SK-N-SH (cell line): ENCODE measurements around the gene SMARCA1. TPM values are rescaled to one million over a fixed set of nuclear protein-coding genes. Genes with fewer than 3 reads are reported as not detected.

Experiments used
- CTCF ChIA-PET: fragments of 300-600, 350-600 bp; formaldehyde crosslinking; extraction: SDS; loops from one replicate; lab custom pipeline; 2021; lab: Yijun Ruan, JAX
- POLR2A ChIA-PET: fragments of 350-600 bp; sonication (Branson Sonifier 250); formaldehyde crosslinking; extraction: SDS; loops from one replicate; lab custom pipeline; 2020; ENCODE audit warnings: antibody characterized with exemption, inconsistent platforms; lab: Yijun Ruan, JAX
- DNase-seq: peaks from one replicate; pipeline ENCODE4 v3.0.0; 2012
- H2AFZ ChIP-seq: fragments of 200-600 bp; sonication (generic); 2 replicates; pipeline ENCODE4 v1.8.1; 2016; ENCODE audit warnings: antibody characterized with exemption, mild to moderate bottlenecking, low read depth
- H3F3A ChIP-seq: fragments of 200-600 bp; sonication (generic); replicated peaks from 2 replicates; pipeline ENCODE3; 2016; ENCODE audit warnings: antibody characterized with exemption, mild to moderate bottlenecking; ENCODE audit not compliant: insufficient read depth
- H3K27ac ChIP-seq, 2 experiments: fragments of 200-500 bp in 1 of 2; fragments of 200-600 bp in 1 of 2; sonication (Bioruptor generic) in 1 of 2; sonication (generic), shearing (Covaris generic) in 1 of 2; 2 replicates each; pipeline versions ENCODE4 v1.5.1 to v1.6.1; 2014 to 2016; ENCODE audit warnings: low read depth in 2 of 2, inconsistent platforms in 1 of 2, low read length in 1 of 2, mild to moderate bottlenecking in 1 of 2, mixed read lengths in 1 of 2
- H3K27me3 ChIP-seq: fragments of 200-600 bp; sonication (generic), shearing (Covaris generic); 2 replicates; pipeline ENCODE4 v1.6.1; 2016; ENCODE audit warnings: mixed run types; ENCODE audit not compliant: insufficient read depth
- H3K36me3 ChIP-seq, 2 experiments: fragments of 200-500 bp in 1 of 2; fragments of 200-600 bp in 1 of 2; sonication (Bioruptor generic) in 1 of 2; sonication (generic) in 1 of 2; replicated peaks in 1 of 2; 2 replicates each; pipeline versions ENCODE3 to v1.5.1; 2014 to 2016; ENCODE audit warnings: low read length in 1 of 2, mild to moderate bottlenecking in 1 of 2; ENCODE audit not compliant: insufficient read depth in 2 of 2, control insufficient read depth in 1 of 2
- H3K4me1 ChIP-seq, 2 experiments: fragments of 200-500 bp in 1 of 2; fragments of 200-600 bp in 1 of 2; sonication (Bioruptor generic) in 1 of 2; sonication (generic), shearing (Covaris generic) in 1 of 2; 2 replicates each; pipeline versions ENCODE4 v1.5.1 to v1.6.1; 2014 to 2016; ENCODE audit warnings: low read depth in 1 of 2, low read length in 1 of 2, mixed run types in 1 of 2; ENCODE audit not compliant: insufficient read depth in 2 of 2, control insufficient read depth in 1 of 2
- H3K4me2 ChIP-seq: fragments of 200-600 bp; sonication (generic), shearing (Covaris generic); 2 replicates; pipeline ENCODE4 v1.6.1; 2017; ENCODE audit warnings: mixed run types
- H3K4me3 ChIP-seq, 2 experiments: fragments of 200-500 bp in 1 of 2; fragments of 200-600 bp in 1 of 2; sonication (Bioruptor generic) in 1 of 2; sonication (generic), shearing (Covaris generic) in 1 of 2; 2 replicates each; pipeline versions ENCODE4 v1.5.1 to v1.8.1; 2014 to 2016; ENCODE audit warnings: low read depth in 2 of 2, inconsistent platforms in 1 of 2, low read length in 1 of 2, mild to moderate bottlenecking in 1 of 2, mixed read lengths in 1 of 2, moderate library complexity in 1 of 2
- H3K79me2 ChIP-seq: fragments of 200-600 bp; sonication (generic); 2 replicates; pipeline ENCODE4 v1.8.1; 2017; ENCODE audit warnings: mild to moderate bottlenecking; ENCODE audit not compliant: insufficient read depth
- H3K9ac ChIP-seq: fragments of 200-600 bp; sonication (generic); 2 replicates; pipeline ENCODE4 v1.6.1; 2017; ENCODE audit warnings: mixed run types
- H3K9me2 ChIP-seq: fragments of 200-600 bp; sonication (generic); 2 replicates; pipeline ENCODE4 v1.6.1; 2017; ENCODE audit warnings: mixed run types
- H3K9me3 ChIP-seq: fragments of 200-600 bp; sonication (generic); 2 replicates; pipeline ENCODE4 v1.6.1; 2017; ENCODE audit warnings: mixed run types, mild to moderate bottlenecking, moderate library complexity
- H4K20me1 ChIP-seq: fragments of 200-600 bp; sonication (generic); 2 replicates; pipeline ENCODE4 v1.6.1; 2017; ENCODE audit warnings: mild to moderate bottlenecking, mixed run types; ENCODE audit not compliant: insufficient read depth
- ELF1 ChIP-seq: IDR thresholded peaks from 2 replicates; pipeline ENCODE4 v1.4.0; 2012
- EP300 ChIP-seq, 2 experiments: IDR thresholded peaks; 2 replicates each; pipeline versions ENCODE4 v1.4.0 to v1.6.1; 2012; ENCODE audit warnings: borderline replicate concordance in 1 of 2, low read depth in 1 of 2, low read length in 1 of 2
- FOXJ3 ChIP-seq: sonication (generic); formaldehyde crosslinking; IDR thresholded peaks from 2 replicates; pipeline ENCODE4 v1.5.1; 2020; ENCODE audit warnings: mild to moderate bottlenecking, missing genetic modification reagents
- MEF2A ChIP-seq: IDR thresholded peaks from 2 replicates; pipeline ENCODE4 v1.4.0; 2012; ENCODE audit warnings: low read depth, borderline replicate concordance
- MXI1 ChIP-seq: IDR thresholded peaks from 2 replicates; pipeline ENCODE4 v1.6.1; 2012; ENCODE audit warnings: mild to moderate bottlenecking, low read depth, low read length, improper control_type of control experiment
- PBX3 ChIP-seq: IDR thresholded peaks from 2 replicates; pipeline ENCODE4; 2012
- POLR2AphosphoS5 ChIP-seq: IDR thresholded peaks from 2 replicates; pipeline ENCODE4 v1.6.1; 2012; ENCODE audit warnings: low read depth, low read length
- REST ChIP-seq: IDR thresholded peaks from 2 replicates; pipeline ENCODE4 v1.6.1; 2012; ENCODE audit warnings: mild to moderate bottlenecking, low read depth, low read length, moderate library complexity
- RFX5 ChIP-seq: IDR thresholded peaks from 2 replicates; pipeline ENCODE4 v1.6.1; 2012; ENCODE audit warnings: mild to moderate bottlenecking, improper control_type of control experiment, low read length
- RXRA ChIP-seq: IDR thresholded peaks from 2 replicates; pipeline ENCODE4 v1.4.0; 2012; ENCODE audit warnings: low read depth, mild to moderate bottlenecking, borderline replicate concordance
- SIN3A ChIP-seq: IDR thresholded peaks from 2 replicates; pipeline ENCODE4 v1.6.1; 2012; ENCODE audit warnings: low read depth, mild to moderate bottlenecking, low read length, moderate library complexity, borderline replicate concordance
- SMC3 ChIP-seq: IDR thresholded peaks from 2 replicates; pipeline ENCODE4 v1.6.1; 2012; ENCODE audit warnings: low read depth, low read length, improper control_type of control experiment
- TAF1 ChIP-seq: IDR thresholded peaks from 2 replicates; pipeline ENCODE4 v1.6.1; 2012; ENCODE audit warnings: low read depth, mild to moderate bottlenecking, low read length, moderate library complexity, borderline replicate concordance
- TCF12 ChIP-seq: IDR thresholded peaks from 2 replicates; pipeline ENCODE4 v1.4.0; 2012
- TEAD4 ChIP-seq: IDR thresholded peaks from 2 replicates; pipeline ENCODE4 v1.4.0; 2012; ENCODE audit warnings: mild to moderate bottlenecking, borderline replicate concordance; ENCODE audit not compliant: insufficient read depth
- USF2 ChIP-seq: fragments of 150-350 bp; IDR thresholded peaks from 2 replicates; pipeline ENCODE4 v1.6.1; 2017; ENCODE audit warnings: antibody characterized with exemption, low read length, low read depth, borderline replicate concordance
- YY1 ChIP-seq: IDR thresholded peaks from 2 replicates; pipeline ENCODE4 v1.4.0; 2012; ENCODE audit warnings: low read depth, mild to moderate bottlenecking
- WGBS: methylation state at CpG from one replicate; pipeline ENCODE4 v1.1.6; 2017; ENCODE audit warnings: low lambda C conversion rate; 5-methylcytosine and 5-hydroxymethylcytosine counted together
- polyA plus RNA-seq, 3 experiments: library from polyadenylated mRNA; depleted of rRNA; stranded (reverse); fragments of >200 nt; gene quantifications; 2 replicates each; pipeline ENCODE4 v1.2.3, GENCODE V29; 2012

Gene SMARCA1
- polyA plus RNA-seq, 1 of the 3 experiments (the other 2 are of a cell fraction) = 17.1 TPM

GRCh38 chrX:129568349-129568748 lies 45.1 kb upstream of the SMARCA1 start:
- POLR2A ChIA-PET = interaction anchor here (0.6 kb wide), 1 partner anchor 20 kb away, joined by 3 read pairs; no protein-coding TSS in a partner anchor
- H3K9me3 ChIP-seq = no peaks in the 10 kb centered on the region
- no peak for DNase-seq
- TF ChIP-seq PBX3 (no peak), TAF1 (no peak), ELF1 (no peak), YY1 (no peak), RXRA (no peak)
- H3K9me2 ChIP-seq = no peaks in the 10 kb centered on the region
- peaks cover 37 to 59% of the 10 kb centered on the region in 2 experiments for H3K36me3 ChIP-seq
- H3K79me2 ChIP-seq = no peaks in the 10 kb centered on the region
- CTCF ChIA-PET = interaction anchor here (2.5 kb wide), 1 partner anchor 33 kb away, joined by 7 read pairs; no protein-coding TSS in a partner anchor
- H2AFZ ChIP-seq = no peak overlapping the region
- no peak overlapping the region for H3K27ac ChIP-seq
- WGBS = 88% methylated on average over 3 of the region's 3 CpGs
- no peak overlapping the region for H3K4me2 ChIP-seq
- no peaks in the 10 kb centered on the region for H3K4me1 ChIP-seq
- H3K9ac ChIP-seq = no peak overlapping the region
- H3K27me3 ChIP-seq = no peaks in the 10 kb centered on the region
- H3F3A ChIP-seq = no peaks in the 10 kb centered on the region
- H3K4me3 ChIP-seq = no peak overlapping the region
- H4K20me1 ChIP-seq = no peaks in the 10 kb centered on the region

GRCh38 chrX:129566073-129566472 lies 42.8 kb upstream of the SMARCA1 start:
- 43% methylated on average over 1 of the region's 1 CpG for WGBS
- H3K9me3 ChIP-seq = no peaks in the 10 kb centered on the region
- no peaks in the 10 kb centered on the region for H3F3A ChIP-seq
- TF ChIP-seq SIN3A = no peak
- no peak for TF ChIP-seq REST
- no peak for TF ChIP-seq MEF2A
- no peak for TF ChIP-seq EP300 (IDR thresholded peaks at IDR 0.05; ENCODE audit: borderline replicate concordance in 1 of 2, low read depth in 1 of 2, low read length in 1 of 2)
- TF ChIP-seq POLR2AphosphoS5 = no peak
- TF ChIP-seq MXI1 = no peak
- TF ChIP-seq SMC3 = no peak
- no peak for TF ChIP-seq TCF12
- no peak for TF ChIP-seq RFX5
- TF ChIP-seq TEAD4 = no peak
- TF ChIP-seq USF2 = no peak
- no peak for TF ChIP-seq FOXJ3
- H3K79me2 ChIP-seq = no peaks in the 10 kb centered on the region
- no peak overlapping the region for H3K4me2 ChIP-seq
- no peaks in the 10 kb centered on the region for H3K27me3 ChIP-seq
- H3K9me2 ChIP-seq = no peaks in the 10 kb centered on the region
- H3K36me3 ChIP-seq = peaks cover 57 to 74% of the 10 kb centered on the region in 2 experiments
- no peak for DNase-seq
- no peak overlapping the region for H3K27ac ChIP-seq
- ChIA-PET POLR2A (no interaction called here), CTCF (no interaction called here)
- H3K4me3 ChIP-seq = no peak overlapping the region
- no peaks in the 10 kb centered on the region for H4K20me1 ChIP-seq
- no peaks in the 10 kb centered on the region for H3K4me1 ChIP-seq
- H2AFZ ChIP-seq = no peak overlapping the region
- no peak overlapping the region for H3K9ac ChIP-seq
